H1 (cell line): Measurements from ENCODE around the gene MSH4. TPM values are rescaled to one million over a fixed set of nuclear protein-coding genes. Genes with fewer than 3 reads are reported as not detected.

ENCODE experiments used
- CTCF ChIA-PET: fragments of 300-600 bp; sonication (Branson Sonifier 250); formaldehyde crosslinking; loops from one replicate; lab custom pipeline; 2021; ENCODE audit not compliant: partially characterized antibody; lab: Charles Lee
- POLR2A ChIA-PET: fragments of 300-600 bp; sonication (Branson Sonifier 250); formaldehyde crosslinking; loops from one replicate; lab custom pipeline; 2021; ENCODE audit warnings: inconsistent platforms; ENCODE audit not compliant: partially characterized antibody; lab: Charles Lee
- DNase-seq, 2 experiments: peaks; one replicate each; pipeline versions ENCODE4 v3.0.0 to v3.0.0-alpha.2; 2010 to 2022; ENCODE audit warnings: low spot score in 2 of 2, low read depth in 1 of 2, mixed read lengths in 1 of 2
- FAIRE-seq: peaks from 2 replicates; lab custom pipeline; 2011; peaks lifted over from hg19 to GRCh38; lab: Jason Lieb, UNC
- H2AFZ ChIP-seq: 2 replicates; pipeline ENCODE4 v1.8.1; 2012; ENCODE audit warnings: low read length, inconsistent platforms
- H2AK5ac ChIP-seq: 2 replicates; pipeline ENCODE4 v1.6.1; 2013; ENCODE audit warnings: low read depth, low read length
- H2BK120ac ChIP-seq: replicated peaks from 2 replicates; pipeline ENCODE3; 2013; ENCODE audit warnings: low read depth, low read length, inconsistent platforms
- H2BK12ac ChIP-seq: 2 replicates; pipeline ENCODE4 v1.6.1; 2013; ENCODE audit warnings: low read depth, low read length
- H2BK15ac ChIP-seq: 2 replicates; pipeline ENCODE4 v1.6.1; 2013; ENCODE audit warnings: low read length
- H2BK20ac ChIP-seq: 2 replicates; pipeline ENCODE4 v1.6.1; 2013; ENCODE audit warnings: low read length
- H2BK5ac ChIP-seq: 2 replicates; pipeline ENCODE4 v1.6.1; 2013; ENCODE audit warnings: low read depth, low read length
- H3K14ac ChIP-seq: 2 replicates; pipeline ENCODE4 v1.6.1; 2013; ENCODE audit warnings: inconsistent platforms; ENCODE audit not compliant: insufficient read length
- H3K18ac ChIP-seq: 2 replicates; pipeline ENCODE4 v1.6.1; 2013; ENCODE audit warnings: low read length; ENCODE audit errors: extremely low read depth
- H3K23ac ChIP-seq: 2 replicates; pipeline ENCODE4 v1.6.1; 2013; ENCODE audit warnings: inconsistent platforms; ENCODE audit not compliant: insufficient read length
- H3K23me2 ChIP-seq: 2 replicates; pipeline ENCODE4 v1.6.1; 2013; ENCODE audit warnings: low read depth, low read length
- H3K27ac ChIP-seq: 2 replicates; pipeline ENCODE4 v1.6.1; 2011; ENCODE audit warnings: low read depth, low read length, inconsistent platforms
- H3K27me3 ChIP-seq, 4 experiments: replicated peaks in 1 of 4; 1 replicate in 1 of 4; 2 replicates in 3 of 4; pipeline versions ENCODE4 v1.6.1 to v1.8.1; 2011 to 2013; ENCODE audit warnings: low read length in 3 of 4, mild to moderate bottlenecking in 3 of 4, inconsistent platforms in 2 of 4, mixed read lengths in 2 of 4, moderate library complexity in 1 of 4; ENCODE audit not compliant: control insufficient read depth in 3 of 4, insufficient read depth in 3 of 4; ENCODE audit errors: extremely low read depth in 1 of 4
- H3K36me3 ChIP-seq, 4 experiments: 2 replicates each; pipeline versions ENCODE4 v1.6.1 to v1.8.1; 2011 to 2013; ENCODE audit warnings: mild to moderate bottlenecking in 4 of 4, low read length in 3 of 4, moderate library complexity in 2 of 4, control low read depth in 1 of 4, inconsistent platforms in 1 of 4; ENCODE audit not compliant: insufficient read depth in 4 of 4, control insufficient read depth in 2 of 4
- H3K4ac ChIP-seq: replicated peaks from 2 replicates; pipeline ENCODE3; 2013; ENCODE audit warnings: low read length, low read depth, mixed read lengths, inconsistent platforms; ENCODE audit not compliant: insufficient read length
- H3K4me1 ChIP-seq, 4 experiments: replicated peaks in 1 of 4; 1 replicate in 1 of 4; 2 replicates in 3 of 4; pipeline versions ENCODE4 v1.6.1 to v1.8.1; 2011 to 2013; ENCODE audit warnings: low read length in 3 of 4, inconsistent platforms in 2 of 4, mixed read lengths in 1 of 4; ENCODE audit not compliant: insufficient read depth in 4 of 4, control insufficient read depth in 3 of 4
- H3K4me2 ChIP-seq, 2 experiments: 2 replicates each; pipeline versions ENCODE4 v1.6.1 to v1.8.1; 2011 to 2013; ENCODE audit warnings: low read depth in 2 of 2, low read length in 2 of 2, control low read depth in 1 of 2, inconsistent platforms in 1 of 2, mild to moderate bottlenecking in 1 of 2; ENCODE audit not compliant: insufficient read depth in 1 of 2
- H3K4me3 ChIP-seq, 4 experiments: fragments of 200-600, 300-600 bp in 1 of 4; sonication (generic), shearing (Covaris generic), sonication (Bioruptor Twin) in 1 of 4; 2 replicates each; pipeline versions ENCODE4 v1.5.1 to v1.8.1; 2011 to 2016; ENCODE audit warnings: low read length in 4 of 4, low read depth in 3 of 4, control low read depth in 2 of 4, inconsistent platforms in 2 of 4, mild to moderate bottlenecking in 2 of 4, mixed read lengths in 1 of 4, moderate library complexity in 1 of 4; ENCODE audit not compliant: insufficient read depth in 2 of 4; ENCODE audit errors: extremely low read depth in 1 of 4
- H3K56ac ChIP-seq: replicated peaks from 2 replicates; pipeline ENCODE3; 2013; ENCODE audit warnings: low read depth, mild to moderate bottlenecking, mixed read lengths, low read length, inconsistent platforms; ENCODE audit not compliant: insufficient read length
- H3K79me1 ChIP-seq: 2 replicates; pipeline ENCODE4 v1.6.1; 2013; ENCODE audit warnings: low read depth, low read length, control low read depth
- H3K79me2 ChIP-seq, 2 experiments: 2 replicates each; pipeline versions ENCODE4 v1.6.1 to v1.8.1; 2012 to 2013; ENCODE audit warnings: low read length in 2 of 2, mild to moderate bottlenecking in 2 of 2, inconsistent platforms in 1 of 2; ENCODE audit not compliant: insufficient read depth in 2 of 2, control insufficient read depth in 1 of 2
- H3K9ac ChIP-seq, 4 experiments: replicated peaks in 1 of 4; 1 replicate in 1 of 4; 2 replicates in 3 of 4; pipeline versions ENCODE4 v1.6.1 to v1.8.1; 2011 to 2013; ENCODE audit warnings: low read depth in 3 of 4, low read length in 3 of 4, control low read depth in 2 of 4, mild to moderate bottlenecking in 2 of 4, moderate library complexity in 2 of 4, inconsistent platforms in 1 of 4; ENCODE audit errors: extremely low read depth in 1 of 4
- H3K9me3 ChIP-seq, 2 experiments: 2 replicates each; pipeline versions ENCODE4 v1.6.1 to v1.8.1; 2012 to 2013; ENCODE audit warnings: mild to moderate bottlenecking in 2 of 2, moderate library complexity in 2 of 2, control low read depth in 1 of 2, inconsistent platforms in 1 of 2, low read depth in 1 of 2, low read length in 1 of 2, mixed read lengths in 1 of 2; ENCODE audit not compliant: insufficient read depth in 2 of 2
- H4K20me1 ChIP-seq, 2 experiments: replicated peaks in 1 of 2; 2 replicates each; pipeline versions ENCODE3 to v1.8.1; 2011 to 2013; ENCODE audit warnings: inconsistent platforms in 2 of 2, low read length in 2 of 2, mild to moderate bottlenecking in 1 of 2; ENCODE audit not compliant: insufficient read depth in 2 of 2, control insufficient read depth in 1 of 2
- H4K5ac ChIP-seq: 2 replicates; pipeline ENCODE4 v1.6.1; 2013; ENCODE audit warnings: low read length, low read depth, mixed read lengths, inconsistent platforms; ENCODE audit not compliant: insufficient read length
- H4K8ac ChIP-seq: 2 replicates; pipeline ENCODE4 v1.8.0; 2013; ENCODE audit warnings: mild to moderate bottlenecking, moderate library complexity, low read length, inconsistent platforms; ENCODE audit not compliant: insufficient read depth; ENCODE audit errors: extremely low read depth
- H4K91ac ChIP-seq: replicated peaks from 2 replicates; pipeline ENCODE3; 2013; ENCODE audit warnings: low read length, mixed read lengths, inconsistent platforms; ENCODE audit not compliant: insufficient read length
- ATF3 ChIP-seq: IDR thresholded peaks from 2 replicates; pipeline ENCODE4 v1.6.1; 2011; ENCODE audit warnings: low read depth, mild to moderate bottlenecking, low read length; ENCODE audit not compliant: insufficient read depth
- GTF2F1 ChIP-seq: IDR thresholded peaks from 2 replicates; pipeline ENCODE4 v1.6.1; 2012; ENCODE audit warnings: low read depth, low read length, improper control_type of control experiment, borderline replicate concordance
- POLR2AphosphoS5 ChIP-seq: IDR thresholded peaks from 2 replicates; pipeline ENCODE4 v1.6.1; 2011; ENCODE audit warnings: low read depth, low read length
- SP1 ChIP-seq: IDR thresholded peaks from 2 replicates; pipeline ENCODE4 v1.6.1; 2011; ENCODE audit warnings: low read depth, low read length
- SUZ12 ChIP-seq: fragments of 200-600 bp; sonication (generic); IDR thresholded peaks from 2 replicates; pipeline ENCODE4 v1.6.1; 2012; ENCODE audit warnings: mild to moderate bottlenecking, inconsistent platforms, low read length, moderate library complexity, mixed read lengths
- WGBS, 2 experiments: shearing (Covaris generic) in 1 of 2; methylation state at CpG; one replicate each; pipeline versions ENCODE4 v1.1.6 to v1.1.7; 2013 to 2015; ENCODE audit warnings: low lambda C conversion rate in 2 of 2, mixed read lengths in 2 of 2, inconsistent platforms in 1 of 2, low coverage in 1 of 2, missing lambda C conversion rate in 1 of 2; ENCODE audit not compliant: insufficient replicate concordance in 2 of 2, insufficient coverage in 1 of 2, insufficient read length in 1 of 2; ENCODE audit errors: extremely low coverage in 1 of 2, missing lambda C conversion rate in 1 of 2; 5-methylcytosine and 5-hydroxymethylcytosine counted together
- polyA plus RNA-seq, 7 experiments: library from polyadenylated mRNA; depleted of rRNA in 3 of 7; stranded (reverse) in 5 of 7; unstranded in 2 of 7; fragments of >200 nt in 5 of 7; fragments of 200-250 nt in 2 of 7; gene quantifications; 1 replicate in 5 of 7; 2 replicates in 1 of 7; 4 replicates in 1 of 7; pipeline versions ENCODE4 v1.2.1 to v1.2.3, GENCODE V29; 2011 to 2013; ENCODE audit warnings: missing spikeins in 2 of 7, mixed read lengths in 2 of 7
- total RNA-seq: library from RNA; stranded (reverse); fragmentation: NEBNext Ultra II Directional; extraction: Animal tissue kit (Norgen Biotek cat#: 25700); gene quantifications from 2 replicates; pipeline ENCODE4 v1.2.1, GENCODE V29; 2021

The MSH4 gene
- total and polyA plus RNA-seq, 2 of the 8 experiments (the other 6 are each of a cell fraction or from before 2014, with no cell fraction given) = 0.03 to 0.22 TPM

- H4K20me1 ChIP-seq = no peaks in the 10 kb centered on the region
- no peak overlapping the region for H2BK5ac ChIP-seq
- DNase-seq = no peak
- no peak overlapping the region for H3K27ac ChIP-seq
- H3K4me2 ChIP-seq = no peak overlapping the region
- 92% methylated on average over 1 of the region's 1 CpG; no CpG with 5 or more reads in 1 of the 2 experiments for WGBS, 2 experiments
- no peaks in the 10 kb centered on the region for H3K79me2 ChIP-seq
- FAIRE-seq = no peak
- POLR2A ChIA-PET = no interaction called here
- TF ChIP-seq SUZ12 (no peak), ATF3 (no peak), GTF2F1 (no peak), SP1 (no peak), POLR2AphosphoS5 (no peak)
- TF ChIP-seq, all 59 proteins: peak for 0
- Histone ChIP-seq H3K56ac (no peak overlapping the region), H3K27me3 (no peaks in the 10 kb centered on the region), H3K14ac (no peak overlapping the region), H2BK20ac (no peak overlapping the region), H2AFZ (no peak overlapping the region), H3K36me3 (no peaks in the 10 kb centered on the region), H4K8ac (no peak overlapping the region), H3K9ac (no peak overlapping the region), H3K4me3 (no peak overlapping the region), H3K23me2 (no peaks in the 10 kb centered on the region), H2AK5ac (no peak overlapping the region), H3K23ac (no peak overlapping the region), H2BK15ac (no peak overlapping the region), H2BK120ac (no peak overlapping the region), H3K4me1 (no peaks in the 10 kb centered on the region), H3K79me1 (no peaks in the 10 kb centered on the region), H2BK12ac (no peak overlapping the region), H3K18ac (no peak overlapping the region), H4K91ac (no peak overlapping the region), H4K5ac (no peak overlapping the region), H3K9me3 (no peaks in the 10 kb centered on the region), H3K4ac (no peak overlapping the region)
- CTCF ChIA-PET = no interaction called here
Measured at GRCh38 chr1:75901371-75901770, 104.7 kb downstream of the MSH4 start.
